ENCODE data around the gene LDLRAP1. TPM values are rescaled to one million over a fixed set of nuclear protein-coding genes. Genes with fewer than 3 reads are reported as not detected.

LDLRAP1 gene
- total and polyA plus RNA-seq, 9 of the 15 experiments (the other 6 are each of a cell fraction or from before 2014, with no cell fraction given): 0.56 to 29.6 (median 16.2) TPM

GRCh38 chr1:25550155-25550506 is 6.7 kb downstream of the LDLRAP1 start (continued):
- TF ChIP-seq MLLT1 (IDR thresholded peaks at IDR 0.05): no peak
- TF ChIP-seq ETS2 (tag; IDR thresholded peaks at IDR 0.05; ENCODE audit: borderline replicate concordance, poor library complexity, severe bottlenecking): no peak
- no peak for TF ChIP-seq ARID4B (CRISPR knock-in tag; IDR thresholded peaks at IDR 0.05)
- no peak for TF ChIP-seq GMEB1 (CRISPR knock-in tag; IDR thresholded peaks at IDR 0.05)
- peak; percentile 93 for TF ChIP-seq BCOR (IDR thresholded peaks at IDR 0.05)
- TF ChIP-seq PBX2 (CRISPR knock-in tag; IDR thresholded peaks at IDR 0.05; ENCODE audit: low read depth): no peak
- TF ChIP-seq PBX2 (tag; conservative IDR thresholded peaks at IDR 0.05; ENCODE audit: low read depth): no peak
- no peak for TF ChIP-seq ZBTB34 (CRISPR knock-in tag; IDR thresholded peaks at IDR 0.05)
- TF ChIP-seq ETV1 (tag; conservative IDR thresholded peaks at IDR 0.05; ENCODE audit: low read depth): no peak; the same call in 1 of the 2 replicates
- no peak; a peak in 1 of 4 replicates for TF ChIP-seq FOXA3 (CRISPR knock-in tag; conservative IDR thresholded peaks at IDR 0.05 in 1 of 2, IDR thresholded peaks at IDR 0.05 in 1 of 2)
- TF ChIP-seq ZNF316 (IDR thresholded peaks at IDR 0.05): no peak
- peak; percentile 69; the same call in 1 of the 2 replicates for TF ChIP-seq SMARCA5 (IDR thresholded peaks at IDR 0.05)
- TF ChIP-seq ZBTB49 (CRISPR knock-in tag; IDR thresholded peaks at IDR 0.05; ENCODE audit: borderline replicate concordance): no peak

All from K562 (cell line).